H9 (cell line): ENCODE results near the gene ST6GALNAC5. TPM values are rescaled to one million over a fixed set of nuclear protein-coding genes. Genes with fewer than 3 reads are reported as not detected.

ENCODE experiments used
- DNase-seq: peaks from one replicate; pipeline ENCODE4 v3.0.0-alpha.2; 2017
- H2AFZ ChIP-seq: one replicate; pipeline ENCODE4 v1.6.1; 2013; ENCODE audit warnings: mild to moderate bottlenecking, low read length, control low read depth, moderate library complexity
- H2AK5ac ChIP-seq: 2 replicates; pipeline ENCODE4 v1.6.1; 2013; ENCODE audit warnings: low read length, control low read depth, mixed read lengths; ENCODE audit not compliant: insufficient read length
- H2BK120ac ChIP-seq: one replicate; pipeline ENCODE4 v1.6.1; 2013; ENCODE audit warnings: low read depth, mild to moderate bottlenecking, low read length, control low read depth, inconsistent platforms; ENCODE audit not compliant: poor library complexity, severe bottlenecking
- H2BK12ac ChIP-seq: 2 replicates; pipeline ENCODE4 v1.6.1; 2013; ENCODE audit warnings: low read length, control low read depth, mixed read lengths, low read depth; ENCODE audit not compliant: insufficient read length
- H2BK15ac ChIP-seq: 2 replicates; pipeline ENCODE4 v1.6.1; 2013; ENCODE audit warnings: low read depth, low read length, control low read depth
- H2BK20ac ChIP-seq: one replicate; pipeline ENCODE4 v1.6.1; 2013; ENCODE audit warnings: low read depth, mild to moderate bottlenecking, low read length, control low read depth, inconsistent platforms; ENCODE audit not compliant: poor library complexity, severe bottlenecking
- H2BK5ac ChIP-seq: 2 replicates; pipeline ENCODE4 v1.6.1; 2013; ENCODE audit warnings: low read length, control low read depth, mixed read lengths; ENCODE audit not compliant: insufficient read length
- H3K14ac ChIP-seq: 2 replicates; pipeline ENCODE4 v1.6.1; 2013; ENCODE audit warnings: low read length, control low read depth; ENCODE audit not compliant: insufficient read depth
- H3K18ac ChIP-seq: 2 replicates; pipeline ENCODE4 v1.6.1; 2013; ENCODE audit warnings: low read depth, mild to moderate bottlenecking, mixed read lengths, low read length, control low read depth; ENCODE audit not compliant: insufficient read length
- H3K23ac ChIP-seq: 2 replicates; pipeline ENCODE4 v1.6.1; 2013; ENCODE audit warnings: low read length, control low read depth, mixed read lengths, low read depth; ENCODE audit not compliant: insufficient read length
- H3K23me2 ChIP-seq: 2 replicates; pipeline ENCODE4 v1.6.1; 2013; ENCODE audit warnings: low read depth, mild to moderate bottlenecking, mixed read lengths, low read length, control low read depth; ENCODE audit not compliant: insufficient read length, poor library complexity, severe bottlenecking
- H3K27ac ChIP-seq: 2 replicates; pipeline ENCODE4 v1.5.1; 2013; ENCODE audit warnings: low read length, control low read depth, mixed read lengths, low read depth; ENCODE audit not compliant: insufficient read length
- H3K27me3 ChIP-seq: 2 replicates; pipeline ENCODE4 v1.6.1; 2013; ENCODE audit warnings: low read length, control low read depth, inconsistent platforms; ENCODE audit not compliant: insufficient read depth
- H3K4ac ChIP-seq: 2 replicates; pipeline ENCODE4 v1.6.1; 2013; ENCODE audit warnings: low read depth, mild to moderate bottlenecking, control low read depth, inconsistent platforms, low read length, moderate library complexity
- H3K4me1 ChIP-seq: 2 replicates; pipeline ENCODE4 v1.6.1; 2013; ENCODE audit warnings: low read length, control low read depth, inconsistent platforms; ENCODE audit not compliant: insufficient read depth
- H3K4me2 ChIP-seq: 2 replicates; pipeline ENCODE4 v1.6.1; 2013; ENCODE audit warnings: low read length, control low read depth, mixed read lengths; ENCODE audit not compliant: insufficient read length, insufficient read depth
- H3K56ac ChIP-seq: 2 replicates; pipeline ENCODE4 v1.6.1; 2013; ENCODE audit warnings: low read depth, mild to moderate bottlenecking, mixed read lengths, low read length, control low read depth; ENCODE audit not compliant: insufficient read length
- H3K79me1 ChIP-seq: 2 replicates; pipeline ENCODE4 v1.6.1; 2013; ENCODE audit warnings: low read depth, mild to moderate bottlenecking, moderate library complexity, low read length, control low read depth, inconsistent platforms; ENCODE audit not compliant: insufficient read depth, poor library complexity, severe bottlenecking
- H3K79me2 ChIP-seq: 2 replicates; pipeline ENCODE4 v1.6.1; 2013; ENCODE audit warnings: low read length, control low read depth, inconsistent platforms; ENCODE audit not compliant: insufficient read depth
- H3K9ac ChIP-seq: 2 replicates; pipeline ENCODE4 v1.6.1; 2013; ENCODE audit warnings: low read length, control low read depth, mixed read lengths; ENCODE audit not compliant: insufficient read length; ENCODE audit errors: extremely low read depth
- H3K9me3 ChIP-seq: one replicate; pipeline ENCODE4 v1.6.1; 2013; ENCODE audit warnings: low read depth, low read length, inconsistent platforms; ENCODE audit not compliant: control insufficient read depth
- H3T11ph ChIP-seq: one replicate; pipeline ENCODE4 v1.6.1; 2013; ENCODE audit warnings: mild to moderate bottlenecking, low read length, control low read depth, inconsistent platforms
- H4K20me1 ChIP-seq: one replicate; pipeline ENCODE4 v1.6.1; 2013; ENCODE audit not compliant: control insufficient read depth, insufficient read length, insufficient read depth
- H4K5ac ChIP-seq: 2 replicates; pipeline ENCODE4 v1.6.1; 2013; ENCODE audit warnings: low read depth, mild to moderate bottlenecking, mixed read lengths, low read length, control low read depth; ENCODE audit not compliant: insufficient read length
- H4K8ac ChIP-seq: replicated peaks from 2 replicates; pipeline ENCODE4 v1.6.1; 2013; ENCODE audit warnings: low read length, control low read depth, mixed read lengths, low read depth; ENCODE audit not compliant: insufficient read length
- H4K91ac ChIP-seq: 2 replicates; pipeline ENCODE4 v1.6.1; 2013; ENCODE audit warnings: low read depth, mild to moderate bottlenecking, moderate library complexity, mixed read lengths, low read length, control low read depth; ENCODE audit not compliant: insufficient read length
- H3K27ac Mint-ChIP-seq, 3 experiments: 2 replicates in 2 of 3; 3 replicates in 1 of 3; pipeline ENCODE4 v1.8.0; 2020 to 2021; ENCODE audit warnings: mixed read lengths in 3 of 3, mild to moderate bottlenecking in 1 of 3, moderate library complexity in 1 of 3
- H3K27me3 Mint-ChIP-seq: 2 replicates; pipeline ENCODE4 v1.8.0; 2021; ENCODE audit warnings: low read depth, mild to moderate bottlenecking, moderate library complexity, mixed read lengths
- H3K36me3 Mint-ChIP-seq, 3 experiments: 2 replicates in 2 of 3; 3 replicates in 1 of 3; pipeline ENCODE4 v1.8.0; 2020 to 2021; ENCODE audit warnings: low read depth in 3 of 3, mixed read lengths in 3 of 3; ENCODE audit not compliant: insufficient read depth in 1 of 3
- H3K4me1 Mint-ChIP-seq, 2 experiments: 2 replicates each; pipeline ENCODE4 v1.8.0; 2020; ENCODE audit warnings: mixed read lengths in 2 of 2
- H3K4me3 Mint-ChIP-seq, 2 experiments: 2 replicates in 1 of 2; 3 replicates in 1 of 2; pipeline ENCODE4 v1.8.0; 2020 to 2021; ENCODE audit warnings: mild to moderate bottlenecking in 2 of 2, mixed read lengths in 2 of 2, moderate library complexity in 1 of 2
- H3K9me3 Mint-ChIP-seq, 2 experiments: 2 replicates in 1 of 2; 3 replicates in 1 of 2; pipeline ENCODE4 v1.8.0; 2020; ENCODE audit warnings: mild to moderate bottlenecking in 2 of 2, mixed read lengths in 2 of 2, moderate library complexity in 1 of 2
- CTCF ChIP-seq: fragments of 200-600 bp; sonication (generic); conservative IDR thresholded peaks from 3 replicates; pipeline ENCODE4 v1.8.0; 2021; ENCODE audit warnings: antibody characterized with exemption, mild to moderate bottlenecking
- WGBS: extraction: QIAGEN DNeasy Blood & Tissue Kit; methylation state at CpG from one replicate; pipeline ENCODE4 v1.1.7; 2013; ENCODE audit warnings: missing lambda C conversion rate, low lambda C conversion rate, mixed read lengths; ENCODE audit not compliant: insufficient read length; ENCODE audit errors: extremely low coverage; 5-methylcytosine and 5-hydroxymethylcytosine counted together
- total RNA-seq: library from RNA; stranded (reverse); gene quantifications from 2 replicates; pipeline ENCODE4 v1.2.1, GENCODE V29; 2021

ST6GALNAC5 gene
- total RNA-seq, 1 experiment from 2014 or later, result 3.3 TPM

GRCh38 chr1:76950306-76950705, 83.0 kb downstream of the ST6GALNAC5 start:
- Mint-ChIP-seq H3K9me3 (no peaks in the 10 kb centered on the region), H3K4me3 (no peak overlapping the region)
- no peak overlapping the region for H3K4ac ChIP-seq

More at GRCh38 chr1:76950306-76950705, 83.0 kb downstream of the ST6GALNAC5 start:
- no peak overlapping the region for H3K9ac ChIP-seq
- no peaks in the 10 kb centered on the region for H4K20me1 ChIP-seq
- TF ChIP-seq CTCF, result no peak
- WGBS, result no CpG with 5 or more reads among the region's 2 CpGs
- H2BK5ac ChIP-seq, result no peak overlapping the region
- H3K27me3 Mint-ChIP-seq, result no peaks in the 10 kb centered on the region; the same call in 1 of the 2 replicates
- no peak overlapping the region for H2BK15ac ChIP-seq
- H3K4me1 ChIP-seq, result no peaks in the 10 kb centered on the region
- H3K36me3 Mint-ChIP-seq, result no peaks in the 10 kb centered on the region
- no peak overlapping the region for H3T11ph ChIP-seq
- no peak overlapping the region for H2AK5ac ChIP-seq
- H3K18ac ChIP-seq, result no peak overlapping the region
- no peak overlapping the region for H3K56ac ChIP-seq
- H3K27me3 ChIP-seq, result no peaks in the 10 kb centered on the region
- H2BK20ac ChIP-seq, result no peak overlapping the region
- no peak overlapping the region for H4K8ac ChIP-seq
- H3K14ac ChIP-seq, result no peak overlapping the region
- no peaks in the 10 kb centered on the region for H3K79me1 ChIP-seq
- H3K4me1 Mint-ChIP-seq, result peaks cover 13 to 17% of the 10 kb centered on the region in 2 experiments
- no peaks in the 10 kb centered on the region for H3K79me2 ChIP-seq
- H4K5ac ChIP-seq, result no peak overlapping the region
- H3K23me2 ChIP-seq, result no peaks in the 10 kb centered on the region
- no peaks in the 10 kb centered on the region for H3K9me3 ChIP-seq
- no peak overlapping the region for H4K91ac ChIP-seq
- H3K27ac ChIP-seq, result no peak overlapping the region
- H2AFZ ChIP-seq, result no peak overlapping the region
- DNase-seq, result no peak
- H2BK120ac ChIP-seq, result no peak overlapping the region
- H3K4me2 ChIP-seq, result no peak overlapping the region
- H3K27ac Mint-ChIP-seq, result no peak overlapping the region; a peak in 1 of 7 replicates
- H2BK12ac ChIP-seq, result no peak overlapping the region
- no peak overlapping the region for H3K23ac ChIP-seq
